SK-N-SH treated with all-trans-retinoic acid at 6 μM for 48 hours (cell line): ENCODE data around the gene COL9A3.

Experiments
- ATAC-seq: fragments of 200-7000 bp; cut with Tn5 transposase; 3 replicates; pipeline ENCODE4 v1.9.1; 2020; ENCODE audit warnings: mild to moderate bottlenecking, moderate library complexity
- ARNTL ChIP-seq: fragments of 450-650 bp; formaldehyde crosslinking; IDR thresholded peaks from 2 replicates; pipeline ENCODE4 v1.5.0; 2020; ENCODE audit warnings: low read depth, mild to moderate bottlenecking, moderate library complexity, borderline replicate concordance
- BACH2 ChIP-seq: fragments of 250-450 bp; sonication (Bioruptor Pico); IDR thresholded peaks from 2 replicates; pipeline ENCODE4 v1.9.0; 2021; ENCODE audit warnings: mild to moderate bottlenecking, borderline replicate concordance
- CREB5 ChIP-seq: fragments of 250-450 bp; sonication (Bioruptor Pico); IDR thresholded peaks from 2 replicates; pipeline ENCODE4 v1.5.1; 2020; ENCODE audit warnings: low read depth, mild to moderate bottlenecking, moderate library complexity
- CSDC2 ChIP-seq: fragments of 250-450 bp; sonication (Bioruptor Pico); IDR thresholded peaks from 2 replicates; pipeline ENCODE4 v1.5.0; 2020; ENCODE audit warnings: mild to moderate bottlenecking, moderate library complexity
- CSRNP3 ChIP-seq: fragments of 250-450 bp; sonication (Bioruptor Pico); IDR thresholded peaks from 2 replicates; pipeline ENCODE4 v1.5.1; 2021; ENCODE audit warnings: mild to moderate bottlenecking, moderate library complexity
- ESRRG ChIP-seq: fragments of 250-450 bp; sonication (Bioruptor Pico); IDR thresholded peaks from 2 replicates; pipeline ENCODE4 v1.6.1; 2021; ENCODE audit warnings: mild to moderate bottlenecking
- GLIS3 ChIP-seq: fragments of 250-450 bp; sonication (Bioruptor Pico); IDR thresholded peaks from 2 replicates; pipeline ENCODE4 v1.5.0; 2020; ENCODE audit warnings: mild to moderate bottlenecking, moderate library complexity
- ISL1 ChIP-seq: fragments of 250-450 bp; sonication (Bioruptor Pico); IDR thresholded peaks from 2 replicates; pipeline ENCODE4 v2.1.2; 2022; ENCODE audit warnings: mild to moderate bottlenecking, moderate library complexity
- OSR1 ChIP-seq: fragments of 250-450 bp; sonication (Bioruptor Pico); IDR thresholded peaks from 2 replicates; pipeline ENCODE4 v1.8.0; 2022; ENCODE audit warnings: moderate library complexity, mild to moderate bottlenecking, inconsistent platforms
- PATZ1 ChIP-seq: fragments of 250-450 bp; sonication (Bioruptor Pico); IDR thresholded peaks from 2 replicates; pipeline ENCODE4 v1.8.0; 2020; ENCODE audit warnings: mild to moderate bottlenecking, moderate library complexity, borderline replicate concordance
- POU6F1 ChIP-seq: fragments of 250-450 bp; sonication (Bioruptor Pico); IDR thresholded peaks from 2 replicates; pipeline ENCODE4 v1.8.0; 2021; ENCODE audit warnings: low read depth, mild to moderate bottlenecking, moderate library complexity, borderline replicate concordance
- PPARA ChIP-seq: fragments of 250-450 bp; sonication (Bioruptor Pico); IDR thresholded peaks from 2 replicates; pipeline ENCODE4 v1.5.0; 2020; ENCODE audit warnings: mild to moderate bottlenecking, borderline replicate concordance
- RARB ChIP-seq: fragments of 250-450 bp; sonication (Bioruptor Pico); IDR thresholded peaks from 2 replicates; pipeline ENCODE4 v1.8.0; 2021; ENCODE audit warnings: mild to moderate bottlenecking, moderate library complexity
- SNAI2 ChIP-seq: fragments of 250-450 bp; sonication (Bioruptor Pico); IDR thresholded peaks from 2 replicates; pipeline ENCODE4 v1.5.0; 2020; ENCODE audit warnings: mild to moderate bottlenecking, moderate library complexity
- TCF4 ChIP-seq: fragments of 250-450 bp; sonication (Bioruptor Pico); IDR thresholded peaks from 2 replicates; pipeline ENCODE4 v1.8.0; 2021; ENCODE audit warnings: mild to moderate bottlenecking, moderate library complexity, borderline replicate concordance
- TOX ChIP-seq: fragments of 250-450 bp; sonication (Bioruptor Pico); IDR thresholded peaks from 2 replicates; pipeline ENCODE4 v1.8.0; 2021; ENCODE audit warnings: mild to moderate bottlenecking, moderate library complexity, borderline replicate concordance
- ZC3H10 ChIP-seq: fragments of 250-450 bp; sonication (Bioruptor Pico); IDR thresholded peaks from 2 replicates; pipeline ENCODE4 v1.5.1; 2021; ENCODE audit warnings: mild to moderate bottlenecking, moderate library complexity
- ZFP3 ChIP-seq: fragments of 250-450 bp; sonication (Bioruptor Pico); IDR thresholded peaks from 2 replicates; pipeline ENCODE4 v1.5.0; 2020; ENCODE audit warnings: mild to moderate bottlenecking, moderate library complexity
- ZFP30 ChIP-seq: fragments of 450-650 bp; formaldehyde crosslinking; IDR thresholded peaks from 2 replicates; pipeline ENCODE4 v1.5.0; 2022; ENCODE audit warnings: mild to moderate bottlenecking, moderate library complexity
- ZNF565 ChIP-seq: fragments of 450-650 bp; formaldehyde crosslinking; conservative IDR thresholded peaks from 2 replicates; pipeline ENCODE4 v1.5.0; 2020; ENCODE audit warnings: low read depth, mild to moderate bottlenecking, moderate library complexity
- ZNF70 ChIP-seq: fragments of 450-650 bp; formaldehyde crosslinking; IDR thresholded peaks from 2 replicates; pipeline ENCODE4 v1.5.0; 2020; ENCODE audit warnings: mild to moderate bottlenecking, moderate library complexity
- ZNF8 ChIP-seq: fragments of 450-650 bp; formaldehyde crosslinking; IDR thresholded peaks from 2 replicates; pipeline ENCODE4 v1.5.0; 2020; ENCODE audit warnings: mild to moderate bottlenecking, moderate library complexity

COL9A3 gene

GRCh38 chr20:62817975-62818591, 1.2 kb downstream of the COL9A3 start:
- no peak for TF ChIP-seq SNAI2
- no peak for TF ChIP-seq ZNF70 (CRISPR knock-in tag)
- TF ChIP-seq ZNF8, result no peak
- no peak for TF ChIP-seq POU6F1
- no peak for TF ChIP-seq PPARA (CRISPR knock-in tag)
- TF ChIP-seq PATZ1, result no peak
- TF ChIP-seq CREB5 (CRISPR knock-in tag), result no peak
- no peak for TF ChIP-seq ZFP30 (CRISPR knock-in tag)
- no peak for TF ChIP-seq ZNF565 (CRISPR knock-in tag)
- TF ChIP-seq BACH2, result no peak
- no peak for TF ChIP-seq ISL1
- TF ChIP-seq OSR1, result no peak
- TF ChIP-seq CSDC2 (CRISPR knock-in tag), result no peak
- no peak for TF ChIP-seq TOX
- TF ChIP-seq TCF4 (CRISPR knock-in tag), result no peak
- TF ChIP-seq ARNTL (CRISPR knock-in tag), result no peak
- no peak for TF ChIP-seq CSRNP3 (CRISPR knock-in tag)
- TF ChIP-seq, all 23 proteins: peak for 0
- ATAC-seq, result no peak

GRCh38 chr20:62818592-62819493, 2.0 kb downstream of the COL9A3 start:
- peak; percentile 65 for ATAC-seq
- TF ChIP-seq GLIS3 (no peak), ZNF70 (CRISPR knock-in tag) (no peak), ZC3H10 (CRISPR knock-in tag) (no peak), ZFP3 (CRISPR knock-in tag) (no peak), TOX (no peak), ARNTL (CRISPR knock-in tag) (no peak), RARB (CRISPR knock-in tag) (no peak), ESRRG (CRISPR knock-in tag) (no peak), PPARA (CRISPR knock-in tag) (no peak), ISL1 (no peak), POU6F1 (no peak), ZNF565 (CRISPR knock-in tag) (no peak), ZNF8 (no peak), TCF4 (CRISPR knock-in tag) (no peak), BACH2 (no peak), ZFP30 (CRISPR knock-in tag) (no peak), CSRNP3 (CRISPR knock-in tag) (no peak)
